ENCODE measurements around the gene MYO16.

GRCh38 chr13:108674771-108675170, 45.4 kb downstream of the MYO16 start:
- TF ChIP-seq CTCF (conservative IDR thresholded peaks at IDR 0.05; ENCODE audit: low read depth, low read length) (no peak), BHLHE40 (IDR thresholded peaks at IDR 0.05; ENCODE audit: low read depth, low read length) (no peak), POLR2A (IDR thresholded peaks at IDR 0.05; ENCODE audit: low read depth, low read length) (no peak), CEBPB (IDR thresholded peaks at IDR 0.05; ENCODE audit: low read depth, low read length) (no peak)
